Activated gamma-delta T cell treated with anti-CD3 and anti-CD28 coated beads, Interleukin-2, amount 50 U/mL, for 16 hours (primary cell): ENCODE results near the gene ENTPD6.

Source experiments
- DNase-seq: peaks from one replicate; pipeline ENCODE4 v3.0.0-alpha.2; 2020; ENCODE audit warnings: low read depth

ENTPD6 gene

DNA sequence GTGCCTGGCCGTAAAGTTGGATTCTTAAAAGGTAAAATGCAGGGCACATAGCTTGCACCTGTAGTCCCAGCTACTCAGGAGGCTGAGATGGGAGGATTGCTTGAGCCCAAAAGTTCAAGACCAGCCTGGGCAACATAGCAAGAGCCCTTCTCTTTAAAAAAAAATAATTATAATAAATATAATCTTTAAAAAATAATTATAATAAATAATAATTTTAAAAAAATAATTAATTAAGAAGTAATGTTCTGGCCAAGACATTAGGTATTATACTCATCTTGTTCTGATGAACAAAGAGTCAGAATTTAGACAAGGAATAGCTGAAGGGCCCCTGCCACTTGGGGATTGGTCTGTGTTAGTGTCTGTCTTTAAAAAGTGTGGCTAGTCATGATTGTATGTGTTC, 13.9 kb downstream of the ENTPD6 start:
- no peak for DNase-seq

DNA sequence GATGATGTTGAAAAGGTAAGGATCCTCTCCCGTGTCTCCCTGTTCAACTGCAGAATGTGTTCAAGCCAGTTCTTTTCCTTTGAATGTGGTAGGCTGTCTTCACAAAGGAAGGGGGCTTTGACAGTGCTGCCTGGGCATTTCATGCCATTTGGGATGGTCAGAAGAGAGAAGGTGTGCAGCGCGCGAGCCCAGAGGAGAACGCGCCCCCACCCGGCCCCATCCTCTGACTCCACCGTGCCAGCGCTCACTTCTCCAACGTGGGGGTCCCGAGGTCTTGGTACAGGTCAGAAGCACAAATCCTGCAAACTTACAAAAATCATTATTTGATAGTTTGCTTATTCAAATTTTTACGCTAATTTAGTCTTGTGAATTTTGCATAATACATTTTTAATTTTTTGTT, 14.4 kb downstream of the ENTPD6 start:
- no peak for DNase-seq

DNA sequence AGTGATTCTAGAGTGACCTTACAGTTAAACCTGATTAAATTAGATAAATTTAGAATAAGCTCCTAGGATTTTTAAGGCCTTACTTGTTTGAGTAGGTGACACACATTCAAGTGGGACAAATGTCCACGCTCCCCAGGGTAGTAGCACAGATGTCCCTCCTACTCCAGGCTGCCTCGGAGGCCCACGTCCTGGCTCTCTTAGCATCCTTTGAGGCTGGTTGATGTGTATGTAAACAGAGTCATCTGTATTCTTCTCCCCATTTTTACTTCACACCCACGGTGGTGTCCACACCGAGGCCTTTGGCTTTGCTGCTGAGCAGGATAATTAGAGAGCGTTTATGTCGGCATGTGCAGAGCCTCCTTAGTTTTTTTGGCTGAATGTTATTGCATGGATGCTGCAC, 15.8 kb downstream of the ENTPD6 start:
- DNase-seq = no peak

DNA sequence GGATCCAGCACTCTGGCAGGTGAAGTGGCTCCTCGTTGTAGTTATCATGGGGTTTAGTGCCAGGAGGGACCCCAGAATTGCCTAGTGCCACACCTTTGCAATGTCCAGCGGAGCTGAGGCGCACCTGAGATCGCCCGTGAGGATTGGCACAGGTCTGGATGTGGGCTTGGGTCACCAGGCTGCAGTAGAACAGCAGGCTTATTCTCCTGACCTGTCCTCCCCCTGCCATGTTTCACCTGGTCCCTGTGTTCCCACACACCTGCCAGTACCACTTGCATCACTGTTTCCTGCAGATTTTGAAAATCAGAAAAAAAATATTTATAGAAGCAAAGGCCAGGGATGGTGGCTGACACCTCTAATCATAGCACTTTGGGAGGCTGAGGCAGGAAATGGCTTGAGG, 16.7 kb downstream of the ENTPD6 start:
- DNase-seq = no peak

DNA sequence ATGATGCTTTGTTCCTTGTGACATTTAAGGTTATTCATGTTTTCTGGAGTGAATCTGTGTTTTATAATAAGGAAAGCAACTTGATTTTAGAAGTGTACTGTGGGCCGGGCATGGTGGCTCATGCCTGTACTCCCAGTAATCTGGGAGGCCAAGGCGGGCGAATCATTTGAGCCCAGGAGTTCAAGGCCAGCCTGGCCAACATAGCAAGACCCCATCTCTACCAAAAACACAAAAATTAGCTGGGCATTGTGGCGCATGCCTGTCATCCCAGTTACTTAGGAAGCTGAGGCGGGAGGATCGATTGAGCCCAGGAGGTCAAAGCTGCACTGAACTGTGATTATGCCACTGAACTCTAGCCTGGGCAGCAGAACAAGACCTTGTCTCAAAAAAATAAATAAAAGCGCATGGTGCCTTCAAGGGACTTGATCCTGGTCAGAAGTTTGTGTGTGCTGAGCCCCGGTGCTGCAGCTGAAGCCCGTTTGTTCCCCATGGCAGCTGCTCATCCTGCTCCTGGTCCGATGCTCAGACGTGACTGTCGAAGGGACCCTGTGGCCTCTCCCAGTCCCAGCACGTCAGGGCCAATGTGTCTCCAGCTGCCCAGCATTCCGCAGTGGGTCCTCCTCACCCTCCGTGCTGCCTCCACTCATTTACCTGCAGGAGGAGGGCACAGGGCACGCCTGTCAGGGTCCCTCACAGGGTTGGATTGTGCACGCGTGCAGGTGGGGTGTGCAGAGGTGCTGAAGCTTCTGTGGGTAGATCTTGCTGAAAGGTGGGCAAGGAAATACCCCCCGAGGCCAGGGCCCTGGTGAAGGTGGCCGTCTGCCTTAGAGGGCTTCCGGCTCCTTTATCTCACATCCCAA, 18.3 kb downstream of the ENTPD6 start:
- DNase-seq = no peak

DNA sequence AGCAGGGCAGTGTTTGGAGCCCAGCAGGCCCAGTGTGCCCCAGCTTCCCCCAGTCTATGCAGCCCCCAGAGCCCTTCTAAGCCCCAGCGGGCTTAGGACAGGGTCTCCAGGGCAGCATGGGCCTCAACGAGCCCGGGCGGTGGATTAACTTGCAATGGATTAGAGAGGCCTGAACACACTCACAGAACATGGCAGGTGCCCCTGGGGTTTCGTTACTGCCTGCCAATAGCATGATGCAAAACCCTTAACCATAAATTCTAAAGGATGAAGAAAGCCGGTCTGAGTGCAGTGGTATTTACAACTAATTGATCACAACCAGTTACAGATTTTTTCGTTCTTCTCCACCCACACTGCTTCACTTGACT, 18.9 kb downstream of the ENTPD6 start:
- DNase-seq = no peak

DNA sequence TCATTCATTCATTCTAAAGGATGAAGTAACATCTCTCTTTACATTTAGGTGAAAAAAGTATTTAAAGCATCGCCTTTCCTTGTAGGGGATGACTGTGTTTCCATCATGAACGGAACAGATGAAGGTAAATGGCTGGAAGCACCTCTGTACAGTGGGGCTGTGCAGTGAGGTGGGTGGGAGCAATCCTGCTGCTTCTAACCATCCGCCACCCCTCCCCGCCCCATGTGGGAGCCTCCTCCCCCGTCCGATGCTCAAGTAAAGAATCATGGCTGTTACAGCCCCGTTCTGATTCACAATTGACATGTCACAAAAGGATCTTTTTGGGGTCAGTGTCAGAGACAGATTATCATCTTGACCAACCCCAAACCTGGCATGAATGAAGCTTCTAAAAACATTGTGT, 19.3 kb downstream of the ENTPD6 start:
- no peak for DNase-seq

DNA sequence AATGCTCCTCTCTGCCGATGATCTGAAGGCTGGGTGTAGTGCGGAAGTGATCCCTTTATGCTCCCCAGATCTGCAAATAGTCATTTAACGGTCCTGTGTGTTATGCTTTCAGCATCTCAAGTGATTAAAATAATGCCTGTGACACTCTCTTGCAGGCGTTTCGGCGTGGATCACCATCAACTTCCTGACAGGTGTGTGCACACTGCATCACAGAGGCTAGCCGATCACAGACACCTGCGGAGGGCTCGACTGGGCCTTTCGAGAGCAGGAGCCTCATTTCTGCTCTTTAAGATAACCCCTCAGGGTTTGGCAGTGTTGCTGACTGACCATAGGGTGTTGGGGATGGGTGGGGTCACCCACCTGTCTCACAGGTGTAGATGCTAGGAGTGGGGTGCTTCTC, 20.0 kb downstream of the ENTPD6 start:
- no peak for DNase-seq

DNA sequence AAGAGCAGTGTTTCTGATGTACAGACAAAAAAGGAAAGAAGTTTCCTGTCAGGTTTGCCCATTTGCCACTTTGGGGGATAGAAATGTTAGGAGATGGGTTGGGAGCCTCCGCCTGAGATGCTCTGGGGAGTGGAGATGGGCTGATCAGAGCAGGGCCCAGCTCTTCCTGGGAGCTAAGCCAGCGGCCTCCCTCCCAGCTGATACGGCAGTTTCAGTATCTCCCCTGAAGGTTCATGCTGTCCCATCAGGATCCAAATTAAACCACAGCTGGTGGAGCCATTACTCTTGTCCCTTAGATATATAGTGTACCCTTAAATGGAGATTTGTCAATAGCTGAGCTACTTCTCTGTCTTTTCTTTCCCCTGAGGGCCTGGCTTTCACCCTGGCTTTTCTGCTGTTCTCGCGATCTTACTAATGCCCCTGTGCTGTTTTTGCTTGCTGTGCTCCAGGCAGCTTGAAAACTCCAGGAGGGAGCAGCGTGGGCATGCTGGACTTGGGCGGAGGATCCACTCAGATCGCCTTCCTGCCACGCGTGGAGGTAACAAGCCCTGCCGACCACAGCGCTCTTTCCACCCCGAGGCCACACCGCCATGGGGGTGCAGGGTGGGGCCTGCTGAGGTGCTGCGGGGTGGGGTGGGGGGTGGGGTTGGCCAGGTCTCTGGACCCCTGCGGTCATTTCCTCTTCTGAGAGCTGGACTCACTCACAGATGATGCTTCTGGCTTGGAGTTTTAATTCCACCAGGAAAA, 20.9 kb downstream of the ENTPD6 start:
- DNase-seq = no peak

DNA sequence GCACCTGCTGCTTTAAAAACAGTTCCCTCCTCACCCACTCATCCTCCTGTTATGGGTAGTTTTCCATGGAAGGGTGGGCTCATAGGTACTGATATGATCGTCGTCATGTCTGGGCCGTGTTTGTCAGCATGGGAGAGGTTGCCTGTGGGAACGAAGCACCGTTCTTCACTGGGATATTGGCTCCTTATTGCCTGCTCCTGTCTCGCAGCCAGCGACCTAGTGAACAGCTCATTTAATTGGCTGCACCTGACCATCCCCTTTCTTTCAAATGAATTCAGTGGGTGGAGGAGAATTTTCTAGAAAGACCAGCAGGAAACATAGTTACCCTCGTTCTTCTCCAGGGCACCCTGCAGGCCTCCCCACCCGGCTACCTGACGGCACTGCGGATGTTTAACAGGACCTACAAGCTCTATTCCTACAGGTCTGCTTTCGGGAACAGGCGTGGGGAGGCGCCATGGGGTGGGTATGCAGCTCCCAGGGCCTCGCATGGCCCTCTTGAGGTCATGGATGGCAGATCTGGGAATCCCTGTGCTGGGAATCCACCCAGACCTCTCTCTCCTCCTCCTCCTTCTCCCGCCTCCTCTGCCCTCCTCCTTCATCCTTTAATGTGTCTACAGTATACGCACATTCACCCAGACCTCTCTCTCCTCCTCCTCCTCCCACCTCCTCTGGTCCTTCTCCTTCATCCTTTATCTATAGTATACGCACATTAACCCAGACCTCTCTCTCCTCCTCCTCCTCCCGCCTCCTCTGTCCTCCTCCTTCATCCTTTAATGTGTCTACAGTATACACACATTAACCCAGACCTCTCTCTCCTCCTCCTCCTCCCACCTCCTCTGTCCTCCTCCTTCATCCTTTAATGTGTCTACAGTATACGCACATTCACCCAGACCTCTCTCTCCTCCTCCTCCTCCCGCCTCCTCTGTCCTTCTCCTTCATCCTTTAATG, 21.9 kb downstream of the ENTPD6 start:
- DNase-seq = no peak

DNA sequence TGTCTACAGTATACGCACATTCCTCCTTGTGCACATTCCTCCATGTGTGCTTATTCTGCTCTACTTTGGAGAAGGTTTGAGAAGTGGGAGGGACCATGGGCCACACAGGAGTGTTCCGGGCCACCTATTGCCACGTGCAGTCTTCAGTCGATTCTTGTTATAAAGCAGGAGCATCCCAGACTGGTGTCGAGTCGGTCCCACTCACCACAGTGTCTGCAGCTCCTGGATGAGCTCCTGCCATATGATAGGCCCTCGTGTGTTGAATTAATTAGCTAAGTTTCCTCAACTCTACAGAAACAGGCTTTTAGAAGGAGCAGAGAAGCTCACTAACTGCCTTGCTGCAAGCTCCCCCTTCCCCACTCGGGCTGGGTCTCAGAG, 22.6 kb downstream of the ENTPD6 start:
- DNase-seq = no peak

DNA sequence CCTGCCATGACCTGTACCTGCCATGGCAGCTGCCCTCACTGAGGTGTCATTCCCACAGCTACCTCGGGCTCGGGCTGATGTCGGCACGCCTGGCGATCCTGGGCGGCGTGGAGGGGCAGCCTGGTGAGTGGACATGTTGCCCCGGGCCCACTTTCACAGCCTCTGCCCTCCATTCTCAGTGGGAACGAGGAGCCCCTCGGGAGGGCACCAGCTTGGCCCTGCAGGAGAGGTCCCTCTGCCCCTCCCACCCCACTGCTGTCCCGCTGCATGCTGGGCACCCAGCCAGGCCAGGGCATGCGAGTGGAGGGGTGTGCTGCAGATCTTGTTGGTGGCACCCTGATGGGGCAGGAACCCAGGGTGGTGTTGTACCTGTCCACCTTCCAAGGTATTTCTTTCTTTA, 23.0 kb downstream of the ENTPD6 start:
- no peak for DNase-seq

DNA sequence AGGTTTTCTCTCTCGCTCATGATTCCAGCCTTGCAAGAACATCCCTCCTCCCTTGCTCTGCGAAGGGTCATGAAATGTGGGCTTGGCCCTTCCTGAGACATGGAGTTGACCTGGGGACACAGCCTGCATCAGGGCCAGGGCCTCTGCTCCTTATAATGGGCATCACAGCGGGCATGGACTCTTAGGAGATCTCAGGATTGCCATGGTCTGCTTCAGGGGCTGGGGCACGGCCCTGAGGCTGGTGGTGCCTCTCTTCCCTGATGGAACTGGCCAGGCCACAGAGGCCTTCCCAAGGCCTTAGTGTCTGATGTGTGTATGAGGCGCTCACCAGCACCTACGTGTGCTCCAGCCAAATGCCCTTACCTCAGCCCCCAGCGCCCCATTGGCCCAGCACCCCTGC, 23.9 kb downstream of the ENTPD6 start:
- no peak for DNase-seq

DNA sequence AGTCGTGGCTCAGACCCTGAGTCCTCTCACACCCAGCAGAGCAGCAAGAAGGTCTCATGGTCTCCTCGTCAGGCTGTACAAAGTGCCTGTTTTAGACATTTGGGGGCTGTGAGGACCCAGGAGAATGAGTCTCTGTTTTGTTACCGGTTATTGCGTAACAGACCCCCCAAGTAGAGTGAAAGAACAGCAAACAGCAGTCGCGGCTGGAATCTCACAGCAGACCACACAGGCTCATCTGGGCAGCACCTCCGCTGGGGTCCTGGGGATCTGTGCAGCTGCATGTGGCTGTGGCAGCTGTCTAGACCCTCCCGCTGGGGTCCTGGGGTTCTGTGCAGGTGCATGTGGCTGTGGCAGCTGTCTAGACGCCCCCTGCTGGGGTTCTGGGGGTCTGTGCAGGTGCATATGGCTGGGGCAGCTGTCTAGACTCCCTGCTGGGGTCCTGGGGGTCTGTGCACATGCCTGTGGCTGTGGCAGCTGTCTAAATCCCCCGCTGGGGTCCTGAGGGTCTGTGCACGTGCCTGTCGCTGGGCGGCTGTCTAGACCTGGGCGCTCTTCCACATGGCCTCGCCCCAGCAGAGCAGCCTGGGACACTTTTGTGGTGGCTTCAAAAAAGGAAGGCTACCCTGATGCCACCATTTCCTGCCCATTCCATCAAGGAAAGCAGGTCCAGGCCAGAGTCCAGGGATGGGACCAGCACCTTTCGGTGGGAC, 24.7 kb downstream of the ENTPD6 start:
- DNase-seq = no peak

DNA sequence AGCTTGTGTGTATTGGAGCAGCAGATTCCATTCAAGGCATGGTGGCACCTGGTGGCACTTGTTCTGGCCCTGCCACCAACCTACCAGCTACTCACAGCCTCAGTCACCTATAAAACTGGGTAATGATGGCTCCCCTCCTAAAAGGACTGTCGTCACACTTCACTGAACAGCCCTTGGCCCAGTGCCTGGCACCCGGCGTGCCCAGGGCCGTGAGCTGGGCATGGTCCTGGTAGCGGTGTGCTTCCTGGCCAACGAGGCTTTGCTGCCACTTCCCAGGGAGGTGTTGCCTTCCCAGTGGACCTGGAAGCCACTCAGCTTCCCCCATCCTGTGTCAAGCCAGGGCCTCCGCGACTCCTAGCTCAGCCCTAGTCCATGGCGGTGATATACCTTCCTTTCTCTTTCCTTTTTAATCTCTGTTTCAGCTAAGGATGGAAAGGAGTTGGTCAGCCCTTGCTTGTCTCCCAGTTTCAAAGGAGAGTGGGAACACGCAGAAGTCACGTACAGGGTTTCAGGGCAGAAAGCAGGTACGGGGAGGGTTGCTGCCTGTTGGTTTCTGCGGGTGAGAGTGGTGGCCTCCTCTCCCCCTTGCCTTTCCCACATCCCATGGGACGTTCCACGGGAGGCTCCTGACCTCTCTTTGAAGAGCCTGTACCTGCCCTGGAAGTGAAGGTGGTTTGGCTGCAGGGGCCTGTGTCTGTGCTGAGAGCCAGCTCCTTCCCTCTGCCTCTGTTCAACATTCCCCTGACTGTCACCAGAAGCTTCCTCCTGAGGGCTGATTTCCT, 25.5 kb downstream of the ENTPD6 start:
- no peak for DNase-seq

DNA sequence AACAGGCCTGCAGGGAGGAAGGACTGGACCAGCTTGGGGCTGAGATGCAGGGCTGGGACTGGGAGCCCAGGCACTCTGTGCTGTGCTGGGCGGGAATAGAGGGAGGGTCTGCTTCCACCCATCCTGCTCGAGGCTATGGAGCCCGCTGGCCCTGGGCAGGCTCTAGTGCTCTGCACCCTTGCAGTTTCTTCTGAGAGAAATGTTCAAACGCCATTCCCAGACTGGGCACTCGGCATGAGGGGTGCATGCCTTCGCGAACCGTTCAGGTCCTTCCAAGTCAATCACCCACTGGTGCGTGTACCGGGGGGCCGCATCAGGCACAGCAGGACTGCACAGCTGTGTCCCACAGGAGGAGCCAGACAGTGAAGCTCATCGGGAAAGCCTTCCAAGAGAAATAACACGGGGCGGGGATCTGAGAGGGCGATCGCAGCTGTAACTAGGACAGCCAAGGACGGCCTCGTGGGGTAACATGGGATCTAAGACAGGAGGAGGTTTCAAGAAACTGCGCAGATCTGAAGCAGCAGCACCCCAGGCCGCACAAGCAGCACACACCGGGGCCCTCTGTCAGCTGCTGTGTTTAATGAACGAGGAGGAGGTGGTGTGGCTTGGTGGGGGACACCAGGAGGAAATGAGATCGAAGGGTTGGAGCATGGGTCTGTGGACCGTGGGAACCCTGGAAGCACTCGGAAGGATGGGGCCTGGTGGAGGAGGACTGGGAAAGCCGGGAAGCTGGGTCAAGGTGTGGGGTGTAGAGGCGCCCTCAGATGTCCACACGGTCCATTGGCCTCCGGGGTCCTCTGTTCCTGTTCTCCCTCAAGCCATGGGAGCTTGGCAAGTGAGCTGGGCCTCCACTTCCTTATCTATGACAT, 26.3 kb downstream of the ENTPD6 start:
- no peak for DNase-seq

DNA sequence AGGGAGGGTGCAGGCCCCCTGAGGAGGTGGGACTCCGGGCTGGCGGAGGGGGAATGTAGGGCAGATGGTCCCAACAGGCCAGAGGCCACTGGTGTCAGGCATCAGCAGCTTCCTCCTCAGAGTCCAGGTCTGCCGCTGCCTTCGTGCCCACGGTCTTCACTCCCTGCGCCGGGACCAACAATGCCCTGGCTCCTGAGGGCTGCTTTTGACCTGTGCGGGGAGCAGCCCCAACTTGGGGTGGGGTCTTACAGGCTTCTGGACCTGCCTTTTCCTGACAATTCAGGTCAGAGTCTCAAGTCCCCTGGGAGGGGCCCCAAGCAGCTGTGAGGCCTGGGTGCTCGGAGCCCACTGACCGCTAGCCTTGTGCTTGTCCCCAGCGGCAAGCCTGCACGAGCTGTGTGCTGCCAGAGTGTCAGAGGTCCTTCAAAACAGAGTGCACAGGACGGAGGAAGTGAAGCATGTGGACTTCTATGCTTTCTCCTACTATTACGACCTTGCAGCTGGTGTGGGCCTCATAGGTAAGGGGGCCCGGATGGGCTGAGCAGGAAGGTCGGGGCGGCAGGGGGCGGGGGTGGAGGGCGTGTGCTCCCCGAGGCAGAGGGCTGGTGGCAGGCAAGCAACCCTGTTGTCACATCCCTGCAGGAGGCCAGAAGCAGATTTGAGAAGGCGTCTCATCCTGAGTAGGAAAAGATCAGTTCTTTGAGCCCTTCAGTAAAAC, 27.1 kb downstream of the ENTPD6 start:
- DNase-seq = no peak

DNA sequence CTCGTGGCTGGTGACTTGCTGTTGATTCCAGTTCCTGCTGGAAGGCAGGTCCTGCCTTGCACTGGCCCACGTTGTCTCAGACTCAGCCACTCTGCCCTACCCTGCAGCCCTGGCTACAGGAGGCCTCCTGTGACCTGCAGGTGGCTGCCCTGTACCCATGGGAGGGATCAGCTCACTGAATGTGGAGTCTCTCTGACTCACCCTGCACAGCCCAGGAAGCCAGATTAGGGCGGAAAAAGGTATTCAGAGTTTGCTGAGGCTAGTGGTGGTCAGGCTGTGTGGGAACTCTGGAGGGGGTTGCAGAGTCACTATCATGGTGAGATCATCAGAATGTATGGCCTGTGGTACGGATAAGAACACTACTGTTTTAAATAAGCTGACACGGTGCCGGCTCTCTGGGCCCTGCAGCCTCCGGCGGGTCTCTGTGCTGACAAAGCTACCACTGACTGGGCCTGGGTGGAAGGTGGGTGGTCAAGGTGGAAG, 27.7 kb downstream of the ENTPD6 start:
- no peak for DNase-seq
